ENCODE results near the gene RLN2.
"Not testable (repeated sequence)": the region's sequence is repeated elsewhere in the genome, so short reads cannot be mapped to it uniquely, and the experiment has no call there.

Gene RLN2

GRCh38 chr9:5303840-5304795, at the start of gene RLN2:
Gene RLN2 (minus strand): TSS chr9:5304716. CDS start chr9:5304580, 136 bp downstream.
- DNase-seq (ENCODE audit: low read depth) = not testable (repeated sequence)

- DNase-seq (ENCODE audit: low read depth) = no peak
These were observed 49.7 kb upstream of the RLN2 start for GRCh38 chr9:5354184-5354583.

GRCh38 chr9:5352637-5353248, 48.2 kb upstream of the RLN2 start:
- no peak for DNase-seq (ENCODE audit: low read depth)

GRCh38 chr9:5338992-5339981, 34.8 kb upstream of the RLN2 start, which contains the start of gene RLN1:
Gene RLN1 (minus strand): TSS chr9:5339876. CDS start chr9:5339746, 130 bp downstream.
- DNase-seq (ENCODE audit: low read depth) = not testable (repeated sequence)

- no peak for DNase-seq (ENCODE audit: low read depth)
These were observed 32.2 kb upstream of the RLN2 start for GRCh38 chr9:5336688-5337087.

GRCh38 chr9:5331276-5331675, 26.8 kb upstream of the RLN2 start:
- not testable (repeated sequence) for DNase-seq (ENCODE audit: low read depth)

GRCh38 chr9:5326893-5327548, 22.5 kb upstream of the RLN2 start:
- DNase-seq (ENCODE audit: low read depth) = no peak

- no peak for DNase-seq (ENCODE audit: low read depth)
These were observed 21.7 kb upstream of the RLN2 start for GRCh38 chr9:5326187-5326586.

GRCh38 chr9:5321601-5322000, 17.1 kb upstream of the RLN2 start:
- DNase-seq (ENCODE audit: low read depth) = not testable (repeated sequence)

- DNase-seq (ENCODE audit: low read depth) = no peak
These were observed 16.5 kb upstream of the RLN2 start for GRCh38 chr9:5321058-5321457.

GRCh38 chr9:5316406-5316805, 11.9 kb upstream of the RLN2 start:
- not testable (repeated sequence) for DNase-seq (ENCODE audit: low read depth)

- DNase-seq (ENCODE audit: low read depth) = no peak
These were observed 10.8 kb upstream of the RLN2 start for GRCh38 chr9:5315187-5315923.

GRCh38 chr9:5310851-5311250, 6.3 kb upstream of the RLN2 start:
- DNase-seq (ENCODE audit: low read depth) = no peak

- no peak for DNase-seq (ENCODE audit: low read depth)
These were observed 1.2 kb upstream of the RLN2 start for GRCh38 chr9:5305741-5306140.

GRCh38 chr9:5301544-5301943, 3.0 kb downstream of the RLN2 start:
- DNase-seq (ENCODE audit: low read depth) = no peak

GRCh38 chr9:5292141-5292540, 12.4 kb downstream of the RLN2 start:
- DNase-seq (ENCODE audit: low read depth) = no peak

GRCh38 chr9:5288591-5288990, 15.9 kb downstream of the RLN2 start:
- no peak for DNase-seq (ENCODE audit: low read depth)

- no peak for DNase-seq (ENCODE audit: low read depth)
These were observed 18.3 kb downstream of the RLN2 start for GRCh38 chr9:5286262-5286661.

GRCh38 chr9:5278486-5278885, 26.0 kb downstream of the RLN2 start:
- DNase-seq (ENCODE audit: low read depth) = no peak

GRCh38 chr9:5274770-5275169, 29.7 kb downstream of the RLN2 start:
- DNase-seq (ENCODE audit: low read depth) = no peak

GRCh38 chr9:5269249-5269715, 35.2 kb downstream of the RLN2 start:
- DNase-seq (ENCODE audit: low read depth) = no peak
